DOHH2 (cell line): Measurements from ENCODE around the gene MRI1.
A peak's percentile ranks its signal among the peaks of the same experiment; 100 is the strongest.

Source experiments
- CTCF ChIP-seq: fragments of 200-600 bp; sonication (generic); IDR thresholded peaks from one replicate; pipeline ENCODE4 v1.5.1; 2014; ENCODE audit warnings: antibody characterized with exemption, mild to moderate bottlenecking, low read depth, low read length; ENCODE audit not compliant: poor library complexity, severe bottlenecking
- EZH2phosphoT487 ChIP-seq: fragments of 200-600 bp; sonication (generic); IDR thresholded peaks from 2 replicates; pipeline ENCODE4 v1.6.1; 2017; ENCODE audit warnings: borderline replicate concordance, mild to moderate bottlenecking, antibody characterized with exemption, low read length, moderate library complexity, mixed read lengths

DNA sequence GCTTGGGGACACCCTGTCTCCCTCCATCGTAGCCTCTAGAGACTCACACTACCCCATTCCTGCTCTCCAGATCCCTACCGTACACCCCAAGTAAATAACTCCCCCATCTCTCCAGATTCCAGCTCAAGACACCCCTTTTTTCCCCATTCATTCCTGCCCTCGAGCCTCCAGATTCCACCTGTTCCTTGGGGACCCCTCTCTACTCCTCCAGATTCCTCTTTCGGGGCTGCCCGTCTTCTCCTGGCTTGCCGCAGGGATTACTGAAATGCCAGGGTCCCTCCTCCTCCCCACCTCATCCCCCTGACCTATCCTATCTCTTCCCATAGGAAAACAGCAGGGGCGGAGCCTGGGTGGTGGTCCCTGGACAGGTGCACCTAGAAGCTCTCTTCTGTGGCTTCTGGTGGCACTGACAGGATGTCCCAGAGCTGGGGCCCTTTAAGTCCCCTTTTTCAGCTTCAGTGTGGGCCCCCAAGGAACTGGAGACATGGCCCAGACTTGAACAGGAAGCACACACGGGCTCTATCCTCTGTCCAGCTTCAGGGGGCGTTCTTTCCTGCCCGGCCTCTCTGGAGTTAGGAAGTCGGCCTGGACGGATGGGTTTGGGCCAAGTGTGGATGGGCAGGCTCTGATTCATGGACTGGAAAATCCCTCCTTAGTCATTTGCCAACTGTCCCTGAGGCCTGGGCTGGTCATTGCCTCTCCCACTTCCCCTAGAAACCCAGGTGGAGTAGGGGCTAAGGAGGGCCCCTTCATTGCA lies 32.2 kb downstream of the MRI1 start:
- TF ChIP-seq CTCF (peak; percentile 38), EZH2phosphoT487 (no peak)
